Fibroblast of skin of abdomen (primary cell): ENCODE data around the gene CHST1. TPM values are rescaled to one million over a fixed set of nuclear protein-coding genes. Genes with fewer than 3 reads are reported as not detected.

Source experiments
- DNase-seq: peaks from one replicate; pipeline ENCODE4 v3.0.0-alpha.2; 2013
- polyA plus RNA-seq, 2 experiments: library from polyadenylated mRNA; unstranded; fragments of 120-200 nt; gene quantifications; one replicate each; pipeline ENCODE4 v1.2.1, GENCODE V29; 2013; ENCODE audit not compliant: insufficient read length in 2 of 2

The CHST1 gene, protein sequence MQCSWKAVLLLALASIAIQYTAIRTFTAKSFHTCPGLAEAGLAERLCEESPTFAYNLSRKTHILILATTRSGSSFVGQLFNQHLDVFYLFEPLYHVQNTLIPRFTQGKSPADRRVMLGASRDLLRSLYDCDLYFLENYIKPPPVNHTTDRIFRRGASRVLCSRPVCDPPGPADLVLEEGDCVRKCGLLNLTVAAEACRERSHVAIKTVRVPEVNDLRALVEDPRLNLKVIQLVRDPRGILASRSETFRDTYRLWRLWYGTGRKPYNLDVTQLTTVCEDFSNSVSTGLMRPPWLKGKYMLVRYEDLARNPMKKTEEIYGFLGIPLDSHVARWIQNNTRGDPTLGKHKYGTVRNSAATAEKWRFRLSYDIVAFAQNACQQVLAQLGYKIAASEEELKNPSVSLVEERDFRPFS
- polyA plus RNA-seq (2013, experiment 1 of 2; ENCODE audit: insufficient read length) = 3.5 TPM
- polyA plus RNA-seq (2013, experiment 2 of 2; ENCODE audit: insufficient read length) = 3.0 TPM

DNA sequence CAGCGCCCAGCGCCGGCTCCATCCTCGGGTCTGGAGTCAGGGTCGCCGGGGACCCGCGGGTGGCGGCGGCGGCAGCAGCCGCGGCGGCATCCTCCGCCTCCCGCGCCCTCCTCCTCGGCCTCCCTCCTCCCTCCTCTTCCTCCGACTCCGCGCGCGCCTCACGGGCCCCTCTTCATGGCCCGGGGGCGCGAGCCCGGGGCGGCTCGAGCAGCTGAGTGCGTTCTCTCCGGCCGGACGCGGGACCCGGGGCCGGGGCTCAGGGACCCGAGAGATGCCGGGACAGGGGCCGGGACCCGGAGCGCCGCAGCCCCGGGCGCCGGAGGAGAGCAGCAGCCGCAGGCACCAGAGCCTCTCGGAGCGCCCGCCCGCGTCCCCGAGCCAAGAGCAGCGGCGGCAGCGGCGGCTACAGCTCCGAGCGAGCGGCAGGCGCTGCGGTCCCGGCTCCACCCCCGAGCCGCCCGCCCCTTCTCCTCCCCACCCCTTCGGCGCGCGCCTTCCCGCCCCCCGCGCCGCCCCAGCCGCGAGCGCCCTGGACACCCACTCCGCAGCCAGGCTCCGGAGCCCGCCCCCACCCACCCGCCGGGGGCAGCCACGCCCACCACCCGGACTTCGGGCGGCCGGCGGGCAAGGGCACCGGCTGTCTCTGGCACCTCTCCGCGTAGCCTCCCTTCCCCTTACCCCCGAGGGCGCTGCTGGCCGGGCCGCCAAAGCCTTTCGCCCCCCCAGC is at the start of gene CHST1:
CHST1 (minus strand) TSS at position 417 of the 727 bp plus-strand sequence. CDS start 14,699 bp downstream, outside the sequence.
- peak; percentile 21 for DNase-seq

DNA sequence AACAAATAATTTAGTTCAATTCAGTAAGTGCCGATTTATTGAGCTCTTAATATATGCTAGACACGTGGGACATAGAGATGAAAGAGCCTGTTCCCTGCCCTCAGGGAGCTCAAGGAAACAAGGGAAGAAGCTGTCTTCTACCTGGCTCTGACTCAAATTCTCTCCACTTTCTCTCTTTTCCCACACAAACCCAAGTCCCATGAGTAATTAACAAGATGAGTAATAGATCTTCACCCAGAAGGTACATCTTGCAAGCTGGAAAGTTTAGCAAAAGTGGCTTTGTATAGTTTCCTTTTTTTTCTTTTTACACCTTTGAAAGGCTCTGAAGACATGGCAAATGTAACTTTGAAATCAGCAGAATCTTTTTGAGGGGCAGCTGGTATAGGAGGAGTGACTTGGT is 48.2 kb upstream of the CHST1 start:
- DNase-seq = no peak

DNA sequence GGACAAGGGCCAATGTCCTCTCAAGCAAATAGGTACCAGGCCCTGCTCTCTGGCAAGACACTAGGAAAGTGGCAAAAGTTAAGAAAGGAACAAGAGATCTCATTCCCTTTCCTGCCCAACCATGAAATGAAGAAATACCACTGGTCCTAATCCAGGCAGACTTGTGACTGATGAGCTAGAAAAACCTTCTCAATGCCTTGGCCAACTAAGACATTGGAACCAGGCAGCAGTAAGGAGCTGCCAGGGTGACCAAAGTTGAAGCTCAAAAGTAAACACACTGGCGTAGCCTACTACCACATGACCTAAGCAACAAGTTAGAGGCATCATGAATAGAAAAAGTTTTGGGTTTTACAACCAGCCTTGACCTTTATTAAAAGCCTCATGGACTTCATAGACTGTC is 45.1 kb upstream of the CHST1 start:
- DNase-seq = no peak

DNA sequence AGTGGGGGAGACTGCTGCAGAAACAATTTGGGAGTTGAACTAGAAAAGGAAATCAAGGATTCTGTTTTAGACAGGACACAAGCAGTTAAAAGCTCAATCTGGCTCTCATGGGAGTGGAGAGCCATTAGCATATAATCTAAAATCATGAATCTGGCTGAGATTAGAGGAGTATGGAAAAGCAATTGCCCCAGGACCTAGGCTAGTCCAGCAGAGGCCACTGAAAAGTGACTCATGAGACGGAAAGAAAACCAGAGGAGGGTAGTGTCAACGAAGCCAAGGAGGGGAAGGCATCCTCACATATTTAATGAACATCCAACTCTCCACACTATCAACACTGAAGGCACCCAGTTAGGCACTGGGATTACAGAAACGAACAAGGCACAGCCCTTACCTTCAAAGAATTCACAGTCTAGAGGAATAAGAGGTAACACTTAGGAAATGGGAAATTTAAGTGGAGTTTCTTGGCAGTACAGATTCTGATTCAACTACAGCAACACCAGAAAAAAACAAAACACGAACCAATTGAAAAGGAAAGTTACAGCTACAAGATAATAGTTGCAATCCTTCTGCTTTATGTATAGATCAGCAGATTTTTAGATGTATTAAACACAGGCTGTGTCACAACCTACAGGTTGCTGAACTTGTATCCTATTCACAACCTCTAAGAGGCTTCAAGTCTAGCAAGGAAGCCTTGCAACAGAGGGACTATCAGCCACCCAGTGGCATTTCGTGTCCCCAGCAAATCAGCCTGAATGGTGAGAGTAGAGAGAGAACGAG is 43.7 kb upstream of the CHST1 start:
- no peak for DNase-seq

DNA sequence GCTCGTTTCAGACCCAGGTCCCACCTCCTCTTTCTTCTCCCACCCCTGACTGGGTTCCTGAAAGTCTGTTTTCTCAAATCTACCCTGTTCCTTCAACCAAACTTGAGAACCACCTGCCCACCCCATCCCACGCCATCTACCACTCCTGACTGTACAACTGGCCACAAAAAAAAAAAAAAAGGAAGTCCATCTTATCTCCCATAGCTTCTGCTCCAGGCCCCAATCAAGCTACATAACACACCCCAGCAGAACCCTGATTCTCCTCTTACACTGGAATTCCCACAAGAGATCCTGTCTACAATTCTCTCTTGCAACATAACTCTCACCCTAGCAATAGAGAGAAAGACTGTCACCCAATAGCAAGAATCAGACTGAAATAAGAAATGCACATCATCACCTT is 39.2 kb upstream of the CHST1 start:
- DNase-seq = no peak

DNA sequence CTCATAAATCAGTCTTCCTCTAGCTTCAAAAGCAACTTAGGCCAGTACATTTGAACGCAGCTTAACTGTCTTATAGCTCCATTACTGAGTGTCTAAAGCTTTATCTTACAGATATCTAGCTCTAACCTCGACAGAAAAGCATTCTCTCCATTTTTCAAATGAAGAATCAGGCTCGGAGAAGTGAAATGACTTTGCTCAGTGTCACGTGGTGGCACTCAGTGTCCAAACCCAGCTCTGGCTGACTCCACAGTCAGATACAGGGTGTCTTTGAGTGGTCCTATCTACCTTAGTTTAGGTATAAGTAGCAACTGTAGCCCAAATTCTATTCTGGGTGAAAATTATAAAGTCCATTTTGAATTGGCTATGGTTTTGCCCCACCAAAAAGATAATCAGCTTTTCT is 38.7 kb upstream of the CHST1 start:
- DNase-seq = no peak

DNA sequence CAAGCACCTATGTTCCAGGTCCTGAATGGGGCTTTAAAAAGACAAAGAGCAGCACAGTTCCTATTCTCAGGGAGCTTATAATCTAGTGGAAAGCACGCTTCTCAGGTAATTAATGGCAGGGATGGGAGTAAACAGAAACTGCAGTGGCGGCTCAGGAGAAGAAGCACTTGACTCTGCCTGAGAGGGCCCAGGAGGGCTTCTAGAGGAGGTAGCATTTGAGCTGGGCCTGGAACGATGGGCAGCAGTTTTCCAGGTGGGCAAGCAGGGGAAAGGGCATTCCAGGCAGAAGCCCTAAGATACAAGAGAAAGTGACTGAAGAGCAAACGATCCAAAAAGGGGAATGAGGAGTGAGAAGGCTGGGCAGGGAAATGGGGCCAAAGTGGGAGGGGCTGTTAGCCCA is 37.1 kb upstream of the CHST1 start:
- no peak for DNase-seq

DNA sequence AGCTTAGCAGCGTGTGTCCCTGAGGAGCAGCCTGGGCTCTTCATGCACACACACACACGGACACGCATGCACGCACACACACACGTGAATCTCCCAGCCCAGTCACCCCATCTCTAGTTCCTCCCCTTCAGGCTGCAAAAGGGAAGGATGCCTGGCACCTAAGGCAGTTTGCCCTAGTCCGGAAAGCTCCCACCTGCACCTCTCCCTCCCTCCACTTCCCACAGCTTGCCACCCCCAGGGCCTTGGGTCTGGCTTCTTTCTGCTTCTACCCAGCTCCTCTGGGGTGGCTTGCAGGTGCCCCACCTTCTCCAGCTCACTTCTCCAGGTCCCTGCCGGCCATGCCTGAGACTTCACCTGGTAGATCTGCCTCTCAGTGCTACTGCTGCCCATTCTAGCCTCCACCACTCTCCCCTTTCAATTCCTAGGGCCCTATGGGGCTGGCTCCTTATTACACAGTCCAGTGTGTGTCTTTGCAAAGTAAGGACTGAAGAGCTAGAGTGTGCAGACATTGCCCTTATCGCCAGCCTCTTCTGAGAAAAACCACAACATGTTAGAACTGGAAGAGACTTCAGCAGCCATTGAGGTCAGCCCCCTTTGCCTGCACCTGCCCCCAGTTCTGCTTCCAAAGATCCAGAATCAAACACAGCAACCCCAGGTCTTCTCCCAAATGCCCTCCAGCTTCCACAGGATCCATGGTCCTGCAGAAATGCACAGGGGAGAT is 33.5 kb upstream of the CHST1 start:
- DNase-seq = no peak

DNA sequence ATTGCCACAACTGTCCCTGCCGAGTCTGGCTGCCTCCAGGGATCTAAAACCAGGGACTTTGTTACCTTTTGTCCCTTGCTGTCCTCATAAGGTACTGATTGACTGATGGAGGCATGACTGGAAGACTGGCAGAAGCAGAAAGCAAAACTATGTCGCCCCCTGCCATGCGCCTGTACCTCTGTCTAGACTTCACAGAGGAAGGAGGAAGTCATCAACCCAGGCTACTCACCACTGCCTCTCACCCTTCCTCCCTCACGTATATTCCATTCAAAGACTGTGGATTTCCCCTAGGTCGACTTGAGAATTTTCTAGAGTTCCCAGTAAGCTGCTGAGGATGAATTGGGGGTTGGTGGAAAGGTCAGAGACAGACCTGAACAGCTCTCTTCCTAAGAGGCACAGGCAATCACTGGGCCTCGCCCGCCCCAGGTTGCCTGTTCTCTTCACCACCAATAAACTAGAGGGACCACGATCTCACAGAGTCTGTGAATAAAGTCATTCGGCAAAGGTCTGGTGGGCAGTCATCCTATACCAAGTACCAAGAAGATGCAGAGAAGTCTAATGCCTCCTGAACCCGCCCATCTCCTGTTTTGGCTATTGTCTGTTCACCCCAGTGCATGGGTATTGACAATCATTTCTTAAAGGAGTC is 27.5 kb upstream of the CHST1 start:
- no peak for DNase-seq

DNA sequence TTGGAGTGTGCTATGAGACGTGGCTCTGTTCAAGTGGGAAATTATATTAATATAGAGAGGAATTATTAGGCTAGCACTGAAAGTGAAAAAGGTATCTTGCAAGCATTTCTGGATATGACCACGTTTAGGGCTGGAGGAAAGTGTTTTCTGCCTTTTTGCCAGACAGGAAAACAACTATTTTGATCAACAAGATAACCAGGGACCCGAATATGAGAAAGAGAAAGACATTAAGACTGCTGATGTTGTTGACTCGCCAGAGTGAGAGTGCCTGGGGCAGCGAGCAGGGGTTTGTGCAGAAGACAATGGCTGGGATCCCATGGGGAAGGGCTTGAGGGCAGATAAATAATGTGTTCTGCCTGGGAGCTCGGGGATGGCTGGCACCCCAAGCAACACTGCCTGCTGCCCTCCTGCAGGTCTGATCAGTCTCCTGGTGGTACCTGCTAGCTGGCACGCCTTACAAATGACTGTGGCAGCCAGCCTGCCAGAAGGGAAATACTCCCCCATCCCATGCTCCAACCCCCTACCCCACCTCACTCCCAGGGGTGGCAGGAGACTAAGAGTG is 23.1 kb upstream of the CHST1 start:
- DNase-seq = no peak

DNA sequence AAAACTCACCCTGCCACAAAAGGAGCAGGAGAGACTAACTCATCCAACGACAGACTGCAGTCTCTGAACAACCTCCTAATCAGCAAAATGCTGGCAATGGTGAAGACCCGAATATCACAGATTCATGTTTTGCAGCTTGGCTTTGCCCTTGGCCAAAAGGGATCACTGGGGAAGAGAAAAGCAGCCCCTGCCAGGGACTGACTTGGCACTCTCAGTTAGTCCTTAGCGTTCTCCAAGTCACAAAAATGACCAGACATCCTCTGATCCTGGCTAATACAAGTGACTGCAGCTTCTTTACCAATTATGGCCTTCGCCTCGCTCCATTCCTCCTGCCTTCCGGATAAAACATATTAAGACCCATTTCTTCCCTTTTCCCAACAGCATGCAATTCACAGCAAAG is 22.4 kb upstream of the CHST1 start:
- DNase-seq = no peak

DNA sequence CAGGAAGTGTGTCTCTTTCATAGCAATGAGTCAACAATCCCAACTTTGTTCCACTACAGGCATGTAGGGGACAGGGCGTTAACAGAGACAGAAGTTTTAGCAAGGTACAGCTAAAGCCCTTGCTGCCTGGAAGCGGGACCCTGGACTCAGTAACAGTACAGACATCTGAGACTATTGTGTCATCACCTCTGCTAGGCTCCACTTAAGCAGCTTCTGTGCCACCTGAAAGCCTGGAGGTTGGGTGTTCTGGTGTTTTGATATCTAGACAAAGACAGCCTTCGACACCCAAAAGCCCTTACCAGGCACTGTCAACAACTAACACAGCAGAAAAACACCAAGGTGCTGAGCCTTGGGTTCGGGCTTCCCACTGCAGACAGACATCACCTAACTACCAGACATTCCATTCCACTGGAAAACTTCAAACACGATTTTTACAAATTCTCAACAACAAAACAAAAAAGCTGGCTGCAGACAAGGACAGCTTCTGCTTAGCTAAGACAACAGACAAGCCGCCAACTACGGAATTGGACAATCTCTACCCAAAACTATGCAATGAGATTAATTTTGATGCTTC is 20.6 kb upstream of the CHST1 start:
- DNase-seq = no peak

DNA sequence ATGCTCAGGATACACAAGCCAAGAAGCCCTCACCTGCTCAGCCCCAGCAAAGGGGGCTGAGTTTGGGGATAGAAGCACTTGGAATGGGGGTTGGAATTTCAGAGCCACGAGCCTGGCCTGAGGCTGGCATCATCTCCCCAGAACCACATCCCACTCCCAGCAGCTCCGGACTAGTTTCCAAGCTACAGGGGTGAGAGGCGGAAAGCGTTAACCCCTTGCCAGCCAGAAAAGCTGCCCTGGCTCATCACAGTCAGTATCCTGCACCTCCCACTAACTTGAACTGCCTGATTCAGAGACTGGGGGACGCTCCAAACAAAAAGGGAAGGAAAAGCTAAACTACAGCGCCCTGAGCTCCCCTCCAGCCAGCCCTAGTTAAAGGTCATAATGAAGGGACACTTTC is 19.0 kb upstream of the CHST1 start:
- no peak for DNase-seq

DNA sequence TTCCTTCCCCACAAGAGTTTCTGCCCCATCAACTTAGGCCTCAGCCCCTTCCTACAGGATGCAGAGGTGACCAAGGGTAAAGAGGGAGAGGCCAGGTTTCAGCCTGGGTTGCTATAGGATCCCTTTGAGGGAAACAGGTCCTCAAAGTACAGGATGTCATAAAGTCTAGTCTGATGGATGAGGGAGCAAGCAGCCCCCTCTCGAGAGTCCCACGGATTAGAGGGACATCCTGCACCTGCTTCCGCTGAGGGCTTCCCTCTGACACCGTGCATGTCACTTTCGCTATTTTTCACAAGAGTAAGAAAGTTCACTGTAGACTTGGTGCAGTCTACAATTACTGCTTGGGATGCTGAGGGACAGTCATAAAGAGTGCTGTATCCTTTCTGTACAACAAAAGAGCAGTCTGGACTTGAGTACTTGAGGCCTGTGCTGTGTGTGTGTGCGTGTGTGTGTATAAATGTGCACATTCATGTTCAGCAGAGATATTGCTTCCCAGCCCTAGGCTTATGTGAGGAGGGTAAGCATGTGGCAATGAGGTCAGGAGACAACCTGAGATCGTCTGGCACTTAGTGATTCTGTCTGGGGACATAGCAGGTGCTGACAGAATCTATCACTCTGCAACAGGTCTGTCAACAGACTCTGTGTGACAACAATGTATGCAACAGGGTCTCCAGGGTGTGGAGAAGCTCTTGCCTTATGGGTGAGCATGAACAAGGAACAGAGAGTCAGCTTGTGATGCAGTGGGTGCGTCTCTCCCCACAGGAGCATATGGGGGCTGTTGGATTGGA is 18.0 kb upstream of the CHST1 start:
- DNase-seq = no peak

DNA sequence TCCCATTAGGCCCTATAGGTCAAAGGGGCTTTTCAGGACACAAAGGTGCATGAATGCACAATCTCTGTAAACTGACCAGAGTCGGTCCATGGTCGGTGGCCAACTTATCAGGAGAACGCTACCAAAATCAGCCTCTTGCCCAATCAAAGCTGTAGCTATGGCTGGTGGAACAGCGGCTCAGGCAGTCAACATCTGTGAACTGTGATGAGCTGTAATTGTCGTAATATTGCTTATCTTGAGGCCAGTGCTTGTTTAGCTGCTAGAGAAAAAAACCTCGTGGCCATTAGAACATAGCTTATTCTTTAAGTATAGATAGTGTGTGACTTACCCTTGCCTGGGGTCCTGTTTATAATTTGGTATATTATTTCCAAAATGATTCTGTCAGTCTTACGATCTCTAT is 14.4 kb upstream of the CHST1 start:
- DNase-seq = no peak

DNA sequence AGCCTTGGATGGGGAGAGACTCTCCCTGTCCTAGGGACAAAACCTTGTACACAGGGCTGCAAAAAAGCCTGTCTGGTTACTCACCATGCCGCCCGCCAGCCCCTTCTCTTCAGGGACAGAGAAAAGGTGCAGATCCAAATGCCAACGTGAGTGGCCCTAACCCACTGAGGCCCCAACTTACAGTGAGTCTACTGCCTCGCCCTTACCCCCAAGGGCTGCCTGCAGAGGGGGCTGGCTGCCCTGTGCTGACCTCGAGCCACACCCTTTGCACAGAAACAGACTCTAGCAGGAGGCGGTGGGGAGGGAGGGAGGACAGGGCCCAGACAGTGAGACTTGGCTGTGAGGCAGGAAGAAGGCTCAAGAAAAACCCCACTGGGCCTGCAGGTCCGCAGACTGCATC is 13.6 kb upstream of the CHST1 start:
- DNase-seq = no peak

DNA sequence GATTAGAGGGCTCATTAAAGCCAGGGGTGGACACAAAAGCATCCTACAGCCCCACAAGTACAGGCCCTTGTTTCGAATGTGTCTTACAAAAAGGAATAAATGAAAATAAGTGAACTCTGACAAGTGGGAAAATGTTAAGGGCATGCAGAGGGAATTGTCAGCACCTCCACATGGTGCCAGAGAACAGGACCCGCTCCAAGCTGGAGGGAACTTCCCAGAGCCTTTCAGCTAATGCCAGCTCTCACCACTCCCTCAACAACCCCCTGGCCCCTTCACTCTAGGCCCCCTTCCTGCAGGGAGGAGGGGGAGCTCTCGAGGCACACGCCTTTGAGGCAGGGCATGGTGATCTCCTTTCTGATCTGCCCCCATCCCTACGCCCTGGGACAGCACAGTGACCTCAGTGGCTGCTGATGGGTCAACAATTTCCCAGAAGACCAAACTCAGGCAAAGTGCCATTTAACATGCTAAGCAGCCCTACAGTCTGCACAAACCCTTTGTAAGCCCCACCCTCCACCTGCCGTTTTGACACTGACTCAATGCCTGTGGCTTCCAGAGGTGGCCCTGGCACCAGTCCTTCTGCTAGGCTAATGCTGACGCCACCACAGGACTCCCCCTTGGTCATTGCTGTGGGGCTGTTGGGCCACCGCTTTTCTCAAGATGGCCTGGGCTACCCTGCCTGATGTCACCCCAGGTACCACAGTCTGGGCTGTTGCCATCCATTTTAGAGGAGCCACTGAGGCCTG is 12.5 kb upstream of the CHST1 start:
- DNase-seq = no peak

DNA sequence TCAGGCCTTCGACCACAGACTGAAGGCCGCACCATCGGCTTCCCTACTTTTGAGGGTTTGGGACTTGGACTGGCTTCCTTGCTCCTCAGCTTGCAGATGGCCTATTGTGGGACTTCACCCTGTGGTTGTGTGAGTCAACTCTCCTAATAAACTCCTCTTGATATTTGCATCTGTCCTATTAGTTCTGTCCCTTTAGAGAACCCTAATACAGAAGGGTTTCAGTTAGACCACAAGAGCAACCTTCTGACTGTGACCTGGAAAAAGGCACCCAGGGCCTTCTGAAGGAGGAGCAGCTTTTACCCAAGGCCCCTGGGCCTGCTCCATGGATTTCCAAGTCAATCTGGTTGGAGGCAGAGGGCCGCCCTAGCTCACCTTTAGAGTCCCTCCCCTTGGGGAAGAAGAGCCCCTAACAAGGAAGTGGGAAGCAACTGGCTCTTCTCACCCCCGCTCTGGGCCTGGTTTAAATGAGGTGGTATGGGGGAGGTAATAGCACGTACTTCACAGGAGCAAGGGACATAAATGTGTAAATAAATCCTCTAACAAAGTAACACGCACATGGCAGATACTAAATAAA is 11.2 kb upstream of the CHST1 start:
- no peak for DNase-seq

DNA sequence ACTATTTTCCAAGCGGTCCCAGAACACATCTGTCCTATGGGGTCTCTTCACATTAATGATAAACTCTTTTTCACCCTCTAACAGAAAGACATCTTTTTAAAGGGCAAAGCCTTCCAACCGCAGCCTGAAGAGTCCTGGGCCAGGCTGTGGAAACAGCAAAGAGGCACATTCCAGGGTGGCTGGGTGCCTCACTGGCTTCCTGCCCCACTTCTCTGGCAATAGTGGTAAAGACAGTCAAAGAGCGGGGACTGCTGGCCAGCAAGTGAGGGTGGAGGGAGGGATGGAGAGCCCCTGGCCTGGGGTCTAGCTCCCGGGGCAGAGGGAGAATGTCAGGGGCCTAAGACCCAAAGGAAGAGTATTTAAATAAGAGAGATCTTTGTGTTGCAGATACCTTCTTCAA is 10.2 kb upstream of the CHST1 start:
- no peak for DNase-seq
